HepG2 (cell line): ENCODE data around the gene CPNE8. TPM values are rescaled to one million over a fixed set of nuclear protein-coding genes. Genes with fewer than 3 reads are reported as not detected.
A peak's percentile ranks its signal among the peaks of the same experiment; 100 is the strongest.

ENCODE experiments used
- EEA1 ChIP-seq: sonication (generic); formaldehyde crosslinking; IDR thresholded peaks from 2 replicates; pipeline ENCODE4 v1.5.1; 2020; ENCODE audit warnings: mild to moderate bottlenecking, missing genetic modification reagents, borderline replicate concordance
- ELF3 ChIP-seq: IDR thresholded peaks from 2 replicates; pipeline ENCODE4 v1.6.1; 2016; ENCODE audit warnings: missing genetic modification reagents, missing compliant biosample characterization
- GABPB1 ChIP-seq: IDR thresholded peaks from 2 replicates; pipeline ENCODE4 v1.6.1; 2016; ENCODE audit warnings: mild to moderate bottlenecking, missing genetic modification reagents, moderate library complexity, missing compliant biosample characterization
- HOXA7 ChIP-seq: sonication (generic); formaldehyde crosslinking; IDR thresholded peaks from 2 replicates; pipeline ENCODE4 v1.8.1; 2022; ENCODE audit warnings: mild to moderate bottlenecking, missing genetic modification reagents, moderate library complexity
- IKZF1 ChIP-seq: fragments of 450-650 bp; IDR thresholded peaks from 2 replicates; pipeline ENCODE4 v1.7.1; 2016
- KLF6 ChIP-seq: IDR thresholded peaks from 2 replicates; pipeline ENCODE4 v1.8.0; 2016; ENCODE audit warnings: missing biosample characterization, missing genetic modification reagents
- LCORL ChIP-seq, 2 experiments: fragments of 450-650 bp in 1 of 2; sonication (generic) in 1 of 2; formaldehyde crosslinking in 1 of 2; IDR thresholded peaks; 2 replicates each; pipeline versions ENCODE4 v1.5.0 to v1.6.1; 2017 to 2020; ENCODE audit warnings: antibody characterized with exemption in 1 of 2, missing genetic modification reagents in 1 of 2
- NBN ChIP-seq: fragments of 450-650 bp; conservative IDR thresholded peaks from 2 replicates; pipeline ENCODE4 v1.6.1; 2017
- PCBP1 ChIP-seq: fragments of 200-400 bp; formaldehyde crosslinking; IDR thresholded peaks from 2 replicates; pipeline ENCODE4 v1.6.1; 2017; ENCODE audit warnings: mild to moderate bottlenecking, low read depth, low read length, borderline replicate concordance
- RAD21 ChIP-seq: fragments of 450-650 bp; formaldehyde crosslinking; IDR thresholded peaks from 2 replicates; pipeline ENCODE4 v1.5.0; 2020; ENCODE audit warnings: mild to moderate bottlenecking
- RFX5 ChIP-seq: IDR thresholded peaks from 2 replicates; pipeline ENCODE4 v1.6.1; 2011; ENCODE audit warnings: low read depth, low read length, improper control_type of control experiment
- RFXAP ChIP-seq: sonication (generic); formaldehyde crosslinking; IDR thresholded peaks from 2 replicates; pipeline ENCODE4 v1.4.0; 2020; ENCODE audit warnings: missing genetic modification reagents, borderline replicate concordance
- ZBTB1 ChIP-seq: sonication (generic); formaldehyde crosslinking; IDR thresholded peaks from 2 replicates; pipeline ENCODE4 v1.4.0; 2020; ENCODE audit warnings: missing genetic modification reagents, borderline replicate concordance
- ZNF451 ChIP-seq: sonication (generic); formaldehyde crosslinking; IDR thresholded peaks from 2 replicates; pipeline ENCODE4 v1.5.0; 2020; ENCODE audit warnings: mild to moderate bottlenecking, missing genetic modification reagents
- ZNF781 ChIP-seq: sonication (generic); formaldehyde crosslinking; IDR thresholded peaks from 2 replicates; pipeline ENCODE4 v1.5.1; 2020; ENCODE audit warnings: borderline replicate concordance, mild to moderate bottlenecking, missing genetic modification reagents; ENCODE audit errors: not compliant biosample characterization
- polyA plus RNA-seq, 8 experiments: library from polyadenylated mRNA; depleted of rRNA in 3 of 8; stranded (reverse) in 7 of 8; unstranded in 1 of 8; fragments of >200 nt; fragmentation: Illumina TruSeq in 4 of 8; extraction: Trizol in 4 of 8; gene quantifications; 2 replicates each; pipeline versions ENCODE4 v1.2.1 to v1.2.3, GENCODE V29; 2011 to 2016; ENCODE audit warnings: low read depth in 4 of 8, missing spikeins in 1 of 8, mixed read lengths in 1 of 8; ENCODE audit not compliant: insufficient read depth in 1 of 8
- total RNA-seq, 5 experiments: library from RNA; depleted of rRNA; stranded (reverse); fragments of >200 nt; fragmentation: Illumina TruSeq; extraction: Trizol; gene quantifications; 2 replicates each; pipeline ENCODE4 v1.2.3, GENCODE V29; 2016; ENCODE audit warnings: low read depth in 1 of 5
- TF ChIP-seq, protein P1 (sequence below): sonication (generic); formaldehyde crosslinking; IDR thresholded peaks from 2 replicates; pipeline ENCODE4 v1.4.0; 2020; ENCODE audit warnings: missing genetic modification reagents, mild to moderate bottlenecking, borderline replicate concordance
- TF ChIP-seq, protein P2 (sequence below): sonication (generic); formaldehyde crosslinking; IDR thresholded peaks from 2 replicates; pipeline ENCODE4 v1.8.0; 2022; ENCODE audit warnings: mild to moderate bottlenecking, missing genetic modification reagents, moderate library complexity
- TF ChIP-seq, protein P3 (sequence below), 2 experiments: sonication (generic) in 1 of 2; formaldehyde crosslinking in 1 of 2; IDR thresholded peaks; 2 replicates each; pipeline versions ENCODE4 v1.4.0 to v1.6.1; 2018 to 2020; ENCODE audit warnings: missing genetic modification reagents in 2 of 2, borderline replicate concordance in 1 of 2, low read depth in 1 of 2, mild to moderate bottlenecking in 1 of 2, missing biosample characterization in 1 of 2
- TF ChIP-seq, protein P4 (sequence below): sonication (generic); formaldehyde crosslinking; conservative IDR thresholded peaks from 2 replicates; pipeline ENCODE4 v1.8.1; 2023; ENCODE audit warnings: missing genetic modification reagents

Gene CPNE8
- total and polyA plus RNA-seq, 2 of the 13 experiments (the other 11 are each of a cell fraction or from before 2014, with no cell fraction given), result 2.4 to 2.7 TPM

DNA sequence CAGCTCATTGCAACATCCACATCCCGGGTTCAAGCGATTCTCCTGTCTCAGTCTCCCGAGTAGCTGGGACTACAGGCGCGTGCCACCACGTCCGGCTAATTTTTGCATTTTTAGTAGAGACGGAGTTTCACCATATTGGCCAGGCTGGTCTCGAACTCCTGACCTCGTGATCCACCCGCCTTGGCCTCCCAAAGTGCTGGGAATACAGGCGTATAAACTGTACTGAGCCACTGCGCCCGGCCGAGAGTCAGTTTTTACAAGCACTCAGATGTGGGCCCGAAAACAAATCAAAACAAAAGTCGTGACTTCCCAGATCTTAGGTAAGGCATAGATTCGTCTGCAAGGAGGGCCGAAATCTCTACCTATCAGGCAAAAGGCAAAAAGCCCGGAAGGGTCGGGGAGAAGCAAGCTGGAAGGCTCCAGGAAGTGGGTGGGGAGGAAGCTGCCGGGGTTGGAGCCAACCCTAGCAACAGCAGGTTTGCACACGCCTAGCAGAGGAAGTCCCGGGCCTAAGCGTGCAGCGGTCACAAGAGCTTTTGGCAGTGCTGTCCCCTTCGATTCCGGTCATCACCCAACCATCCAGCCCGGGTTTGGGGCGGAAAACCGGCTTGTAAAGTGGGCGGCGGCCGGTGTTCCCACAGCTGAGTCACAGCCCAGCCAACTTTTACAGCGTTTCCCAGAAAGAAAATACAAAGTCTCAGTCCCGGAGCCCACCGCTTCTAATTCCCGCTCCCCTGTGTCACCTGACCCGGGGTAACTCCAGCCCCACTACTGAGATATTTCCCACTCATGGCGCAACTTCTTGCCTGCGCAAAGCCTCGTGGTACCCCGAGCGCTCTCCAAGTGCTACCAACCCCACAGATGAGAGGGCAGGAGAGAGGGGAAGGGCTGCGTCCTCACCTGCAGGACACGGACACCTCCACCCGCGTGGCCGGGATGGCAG is 583 bp downstream of the CPNE8 start (continued):
- TF ChIP-seq, protein P1, sequence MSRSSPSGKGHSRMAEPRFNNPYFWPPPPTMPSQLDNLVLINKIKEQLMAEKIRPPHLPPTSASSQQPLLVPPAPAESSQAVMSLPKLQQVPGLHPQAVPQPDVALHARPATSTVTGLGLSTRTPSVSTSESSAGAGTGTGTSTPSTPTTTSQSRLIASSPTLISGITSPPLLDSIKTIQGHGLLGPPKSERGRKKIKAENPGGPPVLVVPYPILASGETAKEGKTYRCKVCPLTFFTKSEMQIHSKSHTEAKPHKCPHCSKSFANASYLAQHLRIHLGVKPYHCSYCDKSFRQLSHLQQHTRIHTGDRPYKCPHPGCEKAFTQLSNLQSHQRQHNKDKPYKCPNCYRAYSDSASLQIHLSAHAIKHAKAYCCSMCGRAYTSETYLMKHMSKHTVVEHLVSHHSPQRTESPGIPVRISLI (CRISPR knock-in tag), result no peak
- TF ChIP-seq, protein P2, sequence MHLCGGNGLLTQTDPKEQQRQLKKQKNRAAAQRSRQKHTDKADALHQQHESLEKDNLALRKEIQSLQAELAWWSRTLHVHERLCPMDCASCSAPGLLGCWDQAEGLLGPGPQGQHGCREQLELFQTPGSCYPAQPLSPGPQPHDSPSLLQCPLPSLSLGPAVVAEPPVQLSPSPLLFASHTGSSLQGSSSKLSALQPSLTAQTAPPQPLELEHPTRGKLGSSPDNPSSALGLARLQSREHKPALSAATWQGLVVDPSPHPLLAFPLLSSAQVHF (CRISPR knock-in tag), result no peak
- TF ChIP-seq, protein P3, sequence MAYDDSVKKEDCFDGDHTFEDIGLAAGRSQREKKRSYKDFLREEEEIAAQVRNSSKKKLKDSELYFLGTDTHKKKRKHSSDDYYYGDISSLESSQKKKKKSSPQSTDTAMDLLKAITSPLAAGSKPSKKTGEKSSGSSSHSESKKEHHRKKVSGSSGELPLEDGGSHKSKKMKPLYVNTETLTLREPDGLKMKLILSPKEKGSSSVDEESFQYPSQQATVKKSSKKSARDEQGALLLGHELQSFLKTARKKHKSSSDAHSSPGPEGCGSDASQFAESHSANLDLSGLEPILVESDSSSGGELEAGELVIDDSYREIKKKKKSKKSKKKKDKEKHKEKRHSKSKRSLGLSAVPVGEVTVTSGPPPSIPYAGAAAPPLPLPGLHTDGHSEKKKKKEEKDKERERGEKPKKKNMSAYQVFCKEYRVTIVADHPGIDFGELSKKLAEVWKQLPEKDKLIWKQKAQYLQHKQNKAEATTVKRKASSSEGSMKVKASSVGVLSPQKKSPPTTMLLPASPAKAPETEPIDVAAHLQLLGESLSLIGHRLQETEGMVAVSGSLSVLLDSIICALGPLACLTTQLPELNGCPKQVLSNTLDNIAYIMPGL (CRISPR knock-in tag; IDR thresholded peaks at IDR 0.05; ENCODE audit: borderline replicate concordance in 1 of 2, low read depth in 1 of 2), result peak in 1 of 2 experiments; percentile 41; a peak in 1 of 4 replicates
- TF ChIP-seq GABPB1 (CRISPR knock-in tag), result peak; percentile 62
- no peak for TF ChIP-seq RAD21 (CRISPR knock-in tag)
- TF ChIP-seq HOXA7 (CRISPR knock-in tag), result no peak
- no peak for TF ChIP-seq ZNF451
- TF ChIP-seq, protein P4, sequence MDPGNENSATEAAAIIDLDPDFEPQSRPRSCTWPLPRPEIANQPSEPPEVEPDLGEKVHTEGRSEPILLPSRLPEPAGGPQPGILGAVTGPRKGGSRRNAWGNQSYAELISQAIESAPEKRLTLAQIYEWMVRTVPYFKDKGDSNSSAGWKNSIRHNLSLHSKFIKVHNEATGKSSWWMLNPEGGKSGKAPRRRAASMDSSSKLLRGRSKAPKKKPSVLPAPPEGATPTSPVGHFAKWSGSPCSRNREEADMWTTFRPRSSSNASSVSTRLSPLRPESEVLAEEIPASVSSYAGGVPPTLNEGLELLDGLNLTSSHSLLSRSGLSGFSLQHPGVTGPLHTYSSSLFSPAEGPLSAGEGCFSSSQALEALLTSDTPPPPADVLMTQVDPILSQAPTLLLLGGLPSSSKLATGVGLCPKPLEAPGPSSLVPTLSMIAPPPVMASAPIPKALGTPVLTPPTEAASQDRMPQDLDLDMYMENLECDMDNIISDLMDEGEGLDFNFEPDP (CRISPR knock-in tag), result 0 out of 2 replicates have a peak, but pooled peaks have one; percentile 39
- TF ChIP-seq EEA1 (CRISPR knock-in tag), result no peak
- no peak for TF ChIP-seq ZNF781 (CRISPR knock-in tag)
- no peak for TF ChIP-seq ZBTB1 (CRISPR knock-in tag)
- peak; percentile 87 for TF ChIP-seq RFXAP (CRISPR knock-in tag)
- no peak for TF ChIP-seq IKZF1
- no peak for TF ChIP-seq PCBP1
- peak; percentile 23; the same call in 1 of the 2 replicates for TF ChIP-seq ELF3 (CRISPR knock-in tag)
- no peak for TF ChIP-seq LCORL (IDR thresholded peaks at IDR 0.05)
- TF ChIP-seq LCORL (CRISPR knock-in tag; IDR thresholded peaks at IDR 0.05), result peak; percentile 61
- TF ChIP-seq NBN, result no peak
- TF ChIP-seq RFX5, result 0 out of 2 replicates have a peak, but pooled peaks have one; percentile 16
- TF ChIP-seq KLF6, result no peak
